AG04450 (cell line): ENCODE measurements around the gene NDUFA7. TPM values are rescaled to one million over a fixed set of nuclear protein-coding genes. Genes with fewer than 3 reads are reported as not detected.
"Not testable (repeated sequence)": the region's sequence is repeated elsewhere in the genome, so short reads cannot be mapped to it uniquely, and the experiment has no call there.

ENCODE experiments used
- CTCF ChIA-PET: fragments of 300-600, 350-600 bp; formaldehyde crosslinking; extraction: SDS; loops from one replicate; lab custom pipeline; 2022; ENCODE audit warnings: antibody characterized with exemption, inconsistent platforms; lab: Charles Lee
- POLR2A ChIA-PET: fragments of 350-600 bp; formaldehyde crosslinking; extraction: SDS; loops from one replicate; lab custom pipeline; 2021; ENCODE audit warnings: antibody characterized with exemption, inconsistent platforms; lab: Yijun Ruan, JAX
- DNase-seq: peaks from one replicate; pipeline ENCODE4 v3.0.0-alpha.2; 2011; ENCODE audit warnings: low read depth, low spot score
- H3K27ac ChIP-seq: one replicate; pipeline ENCODE4 v1.5.1; 2012; ENCODE audit warnings: low read depth, low read length, control low read depth
- H3K27me3 ChIP-seq: one replicate; pipeline ENCODE4 v1.6.0; 2012; ENCODE audit warnings: low read length; ENCODE audit not compliant: control insufficient read depth, insufficient read depth
- H3K4me3 ChIP-seq: 2 replicates; pipeline ENCODE4 v1.5.1; 2011; ENCODE audit warnings: mild to moderate bottlenecking, low read depth, low read length, control low read depth
- H3K9me3 ChIP-seq: 2 replicates; pipeline ENCODE4 v1.5.1; 2012; ENCODE audit warnings: low read length; ENCODE audit not compliant: control insufficient read depth, insufficient read depth
- CTCF ChIP-seq: IDR thresholded peaks from 2 replicates; pipeline ENCODE4 v1.5.1; 2011; ENCODE audit warnings: low read depth, low read length, control low read depth, inconsistent platforms
- polyA plus RNA-seq: library from polyadenylated mRNA; depleted of rRNA; stranded (reverse); fragments of >200 nt; gene quantifications from 2 replicates; pipeline ENCODE4 v1.2.3, GENCODE V29; 2011; rRNA removed

NDUFA7 gene
- polyA plus RNA-seq, 1 experiment: 31.5 TPM

DNA sequence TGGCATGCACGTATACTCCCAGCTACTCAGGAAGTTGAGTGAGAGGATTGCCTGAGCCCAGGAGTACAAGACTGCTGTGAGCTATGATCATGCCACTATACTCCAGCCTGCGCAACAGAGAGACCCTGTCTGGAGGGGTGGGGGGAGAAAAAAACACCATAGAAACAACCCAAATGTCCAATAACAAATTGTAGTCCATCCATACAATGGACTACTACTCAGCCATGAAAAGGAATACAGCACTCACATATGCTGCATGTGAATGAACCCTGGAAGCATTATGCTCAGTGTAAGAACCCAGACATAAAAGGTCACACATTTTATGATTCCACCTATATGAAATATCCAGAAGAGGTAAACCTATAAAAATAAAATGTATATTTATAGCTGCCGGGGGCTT, 55.3 kb downstream of the NDUFA7 start:
- H3K27me3 ChIP-seq: peaks cover 2% of the 10 kb centered on the region
- TF ChIP-seq CTCF: no peak
- H3K4me3 ChIP-seq: no peak overlapping the region
- no peaks in the 10 kb centered on the region for H3K9me3 ChIP-seq
- H3K27ac ChIP-seq: no peak overlapping the region
- ChIA-PET POLR2A (no interaction called here), CTCF (interaction anchor here (0.6 kb wide), 2 partner anchors 41 to 186 kb away, joined by 3 read pairs; no protein-coding TSS in a partner anchor)
- DNase-seq: no peak

DNA sequence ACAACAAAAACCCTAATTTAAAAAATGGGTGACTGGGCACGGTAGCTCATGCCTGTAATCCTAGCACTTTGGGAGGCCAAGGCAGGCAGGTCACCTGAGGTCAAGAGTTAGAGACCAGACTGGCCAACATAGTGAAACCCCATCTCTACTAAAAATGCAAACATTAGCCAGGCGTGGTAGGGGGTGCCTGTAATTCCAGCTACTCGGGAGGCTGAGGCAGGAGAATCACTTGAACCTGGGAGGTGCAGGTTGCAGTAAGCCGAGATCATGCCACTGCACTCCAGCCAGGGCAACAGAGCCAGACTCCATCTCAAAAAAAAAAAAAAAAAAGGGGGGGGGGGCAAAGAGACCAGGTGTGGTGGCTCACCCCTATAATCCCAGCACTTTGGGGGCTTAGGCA, 56.9 kb downstream of the NDUFA7 start:
- CTCF ChIA-PET: interaction anchor here (0.6 to 1.2 kb wide), 3 partner anchors 131 to 317 kb away, joined by 3 to 4 read pairs (median 3); no protein-coding TSS in a partner anchor

GRCh38 chr19:8262431-8262830, 58.7 kb downstream of the NDUFA7 start:
- no peak overlapping the region for H3K27ac ChIP-seq
- ChIA-PET POLR2A (no interaction called here), CTCF (interaction anchor here (0.6 to 0.7 kb wide), 2 partner anchors 9 to 353 kb away, joined by 3 to 8 read pairs; no protein-coding TSS in a partner anchor)
- no peak for DNase-seq
- TF ChIP-seq CTCF: no peak
- no peak overlapping the region for H3K4me3 ChIP-seq
- H3K9me3 ChIP-seq: no peaks in the 10 kb centered on the region
- peaks cover 2% of the 10 kb centered on the region for H3K27me3 ChIP-seq

More for the DNA sequence above, 56.9 kb downstream of the NDUFA7 start:
- H3K4me3 ChIP-seq, DNase-seq, POLR2A ChIA-PET, H3K27me3 ChIP-seq, H3K27ac ChIP-seq, H3K9me3 ChIP-seq: not testable (repeated sequence)

DNA sequence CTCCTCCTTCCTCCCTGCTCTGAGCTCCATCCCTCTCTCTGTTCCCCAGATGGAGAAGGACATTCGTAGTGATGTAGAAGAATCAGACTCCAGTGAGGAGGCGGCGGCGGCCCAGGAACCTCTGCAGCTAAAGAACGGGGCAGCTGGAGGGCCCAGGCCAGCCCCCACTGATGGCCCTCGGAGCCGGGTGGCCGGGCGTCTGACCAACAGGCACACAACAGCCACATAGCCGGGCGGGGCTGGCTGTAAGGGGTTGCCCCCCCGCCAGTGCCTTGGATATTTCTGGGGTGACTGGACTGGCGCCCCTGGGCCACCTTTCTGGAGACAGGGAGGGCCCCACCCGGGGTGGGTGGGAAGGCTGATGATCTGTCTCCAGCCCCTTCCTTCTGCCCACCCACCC, 59.3 kb downstream of the NDUFA7 start:
- ChIA-PET CTCF (interaction anchor here (0.7 to 1.9 kb wide), 2 partner anchors 9 to 318 kb away, joined by 3 to 8 read pairs; partner anchors contain the start of gene TIMM44), POLR2A (interaction anchor here (0.6 kb wide), 1 partner anchor 256 kb away, joined by 3 read pairs; no protein-coding TSS in a partner anchor)
- H3K4me3 ChIP-seq: no peak overlapping the region
- H3K27ac ChIP-seq: no peak overlapping the region
- no peak for TF ChIP-seq CTCF
- peaks cover 2% of the 10 kb centered on the region for H3K27me3 ChIP-seq
- no peak for DNase-seq
- no peaks in the 10 kb centered on the region for H3K9me3 ChIP-seq

DNA sequence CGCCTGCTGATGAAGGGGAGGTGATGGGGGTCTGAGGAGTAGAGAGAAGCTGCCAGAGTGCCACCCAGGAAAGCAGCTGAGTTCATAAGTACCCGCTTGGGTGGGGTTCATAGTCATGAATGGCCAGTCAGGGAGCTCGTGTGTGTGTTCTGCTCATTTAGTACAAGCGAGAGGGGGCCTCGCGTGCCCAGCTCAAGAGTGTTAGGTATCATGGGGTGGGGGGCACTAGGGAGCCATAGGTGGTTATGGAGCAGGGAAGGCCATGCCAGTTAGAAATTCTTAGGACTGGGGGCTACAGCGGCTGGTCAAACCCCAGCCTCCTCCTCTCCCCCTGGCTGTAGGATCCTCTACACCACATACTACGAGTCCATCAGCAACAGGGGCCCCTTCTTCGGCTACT, 59.8 kb downstream of the NDUFA7 start:
- Histone ChIP-seq H3K4me3 (no peak overlapping the region), H3K9me3 (no peaks in the 10 kb centered on the region), H3K27me3 (peaks cover 2% of the 10 kb centered on the region), H3K27ac (no peak overlapping the region)
- DNase-seq: no peak
- TF ChIP-seq CTCF: no peak
- ChIA-PET POLR2A (interaction anchor here (0.6 kb wide), 1 partner anchor 256 kb away, joined by 3 read pairs; no protein-coding TSS in a partner anchor), CTCF (interaction anchor here (1.4 to 1.9 kb wide), 2 partner anchors 103 to 317 kb away, joined by 4 to 8 read pairs; partner anchors contain the start of gene TIMM44)

Other genes with a start within 250 kb of the NDUFA7 start
- gene FBN3, start 171.8 kb downstream of the NDUFA7 start, polyA plus RNA-seq: not detected in 2 replicates
- gene CERS4, start 112.0 kb downstream of the NDUFA7 start, polyA plus RNA-seq: 4.7 and 5.4 TPM in 2 replicates
- gene CD320, start 13.0 kb downstream of the NDUFA7 start, polyA plus RNA-seq: 22.6 and 31.0 TPM in 2 replicates
- 424 and 658 TPM in 2 replicates for gene RPS28, start 121 bp upstream of the NDUFA7 start, polyA plus RNA-seq
- gene KANK3, start 21.9 kb upstream of the NDUFA7 start, polyA plus RNA-seq: 0.07 TPM in 1 of 2 replicates, not detected in the other
- gene ANGPTL4, start 42.8 kb upstream of the NDUFA7 start, polyA plus RNA-seq: 1.3 and 1.7 TPM in 2 replicates
- gene RAB11B, start 69.0 kb upstream of the NDUFA7 start, polyA plus RNA-seq: 25.3 and 37.6 TPM in 2 replicates
- gene MARCHF2, start 91.9 kb upstream of the NDUFA7 start, polyA plus RNA-seq: 14.7 and 20.0 TPM in 2 replicates
- 99.6 and 122 TPM in 2 replicates for gene HNRNPM, start 123.6 kb upstream of the NDUFA7 start, polyA plus RNA-seq
- not detected in 2 replicates for gene PRAM1, start 181.3 kb upstream of the NDUFA7 start, polyA plus RNA-seq
- gene ZNF414, start 192.8 kb upstream of the NDUFA7 start, polyA plus RNA-seq: 2.0 and 3.6 TPM in 2 replicates